GM19193 (cell line): ENCODE data around the gene RAB3D.

ENCODE experiments used
- POLR2A ChIP-seq: IDR thresholded peaks from 4 replicates; pipeline ENCODE4 v1.6.1; 2011; ENCODE audit not compliant: insufficient read depth, insufficient read length; ENCODE audit errors: extremely low read depth

Gene RAB3D

GRCh38 chr19:11373885-11374432 is 34.5 kb upstream of the RAB3D start:
- no peak for TF ChIP-seq POLR2A

- no peak for TF ChIP-seq POLR2A
Observed at GRCh38 chr19:11373166-11373884, 33.9 kb upstream of the RAB3D start.

GRCh38 chr19:11370744-11371143 is 31.3 kb upstream of the RAB3D start:
- TF ChIP-seq POLR2A: no peak

GRCh38 chr19:11367528-11367927 is 28.1 kb upstream of the RAB3D start:
- no peak for TF ChIP-seq POLR2A

GRCh38 chr19:11365557-11366117 is 26.2 kb upstream of the RAB3D start:
- TF ChIP-seq POLR2A: no peak

GRCh38 chr19:11364935-11365334 is 25.5 kb upstream of the RAB3D start:
- TF ChIP-seq POLR2A: no peak

GRCh38 chr19:11364296-11364904 is 24.9 kb upstream of the RAB3D start:
- no peak for TF ChIP-seq POLR2A

- TF ChIP-seq POLR2A: no peak
Observed at GRCh38 chr19:11363881-11364280, 24.4 kb upstream of the RAB3D start.

GRCh38 chr19:11361771-11362731 is 22.6 kb upstream of the RAB3D start:
- TF ChIP-seq POLR2A: no peak

- no peak for TF ChIP-seq POLR2A
Observed at GRCh38 chr19:11361037-11361770, 21.7 kb upstream of the RAB3D start.

- no peak for TF ChIP-seq POLR2A
Observed at GRCh38 chr19:11359421-11359820, 20.0 kb upstream of the RAB3D start.

- no peak for TF ChIP-seq POLR2A
Observed at GRCh38 chr19:11356676-11357550, 17.5 kb upstream of the RAB3D start.

- no peak for TF ChIP-seq POLR2A
Observed at GRCh38 chr19:11356074-11356397, 16.6 kb upstream of the RAB3D start.

GRCh38 chr19:11355160-11356073 is 16.0 kb upstream of the RAB3D start, which contains the start of gene PLPPR2:
Gene PLPPR2, plus strand, starts transcription at chr19:11355432. Its CDS starts 2,242 bp downstream, at chr19:11357674.
- no peak for TF ChIP-seq POLR2A
